ENCODE data around the gene ZNF580. TPM values are rescaled to one million over a fixed set of nuclear protein-coding genes. Genes with fewer than 3 reads are reported as not detected.

Gene ZNF580
- total and polyA plus RNA-seq, 8 donors = 12.7 to 40.5 (median 18.7) TPM

- no peak for FAIRE-seq
Measured at GRCh38 chr19:55624109-55625003, 16.4 kb upstream of the ZNF580 start, which contains the start of gene ZNF784. Gene ZNF784 (minus strand): TSS chr19:55624566. CDS start chr19:55624561, 5 bp downstream.

GRCh38 chr19:55625004-55625326, 15.8 kb upstream of the ZNF580 start:
- WGBS, 2 donors = 34 to 40% methylated on average over 11 of the region's 11 CpGs
- Histone ChIP-seq H3K4me3 (peak overlapping the region in 2 of 4 donors; percentile 40 to 43), H3K9me3 (no peaks in the 10 kb centered on the region), H3K27me3 (no peaks in the 10 kb centered on the region), H3K27ac (peak overlapping the region in 1 of 4 donors; percentile 94), H3K4me1 (peaks cover 0 to 6% (median 0%) of the 10 kb centered on the region in 3 donors), H3K36me3 (peaks cover 0 to 6% (median 0%) of the 10 kb centered on the region in 3 donors)
- no peak for TF ChIP-seq CTCF (IDR thresholded peaks at IDR 0.05)
- DNase-seq (no peak), FAIRE-seq (no peak), ATAC-seq (no peak)
- intact Hi-C loops (cut with DNase I) = no loop called here

More at GRCh38 chr19:55624109-55625003, 16.4 kb upstream of the ZNF580 start, which contains the start of gene ZNF784:
- Histone ChIP-seq H3K36me3 (peaks cover 0 to 6% (median 0%) of the 10 kb centered on the region in 3 donors), H3K4me1 (peaks cover 0 to 6% (median 0%) of the 10 kb centered on the region in 3 donors), H3K27me3 (no peaks in the 10 kb centered on the region), H3K27ac (peak within 1 kb of the TSS; percentile 79 to 94 (median 88)), H3K9me3 (no peaks in the 10 kb centered on the region), H3K4me3 (peak within 1 kb of the TSS in 3 of 4 donors; percentile 33 to 43 (median 40))
- DNase-seq (peak; percentile 86 to 100 (median 96)), ATAC-seq (peak; percentile 93 to 98 (median 95))
- 0 to 1% methylated on average over 55 to 56 of the region's 56 CpGs for WGBS, 2 donors
- intact Hi-C loops (cut with DNase I) = no loop called here
- no peak for TF ChIP-seq CTCF (IDR thresholded peaks at IDR 0.05)

- intact Hi-C loops (cut with DNase I) = no loop called here
Measured at GRCh38 chr19:55626350-55626749, 14.5 kb upstream of the ZNF580 start.

GRCh38 chr19:55632463-55632834, 8.4 kb upstream of the ZNF580 start:
- 28 to 35% methylated on average over 3 of the region's 3 CpGs for WGBS, 2 donors
- no peak overlapping the region for H3K27ac ChIP-seq
- peak; percentile 70 to 85 (median 78) for ATAC-seq
- intact Hi-C loops (cut with DNase I) = loop anchor here in 2 of 3 donors (5.0 kb wide), 1 partner anchor 115 kb away; no protein-coding TSS in a partner anchor
- peak in 4 of 6 donors; percentile 79 to 90 (median 86) for DNase-seq
- H3K4me1 ChIP-seq = peaks cover 0 to 15% (median 8%) of the 10 kb centered on the region in 3 donors
- H3K36me3 ChIP-seq = no peaks in the 10 kb centered on the region
- no peaks in the 10 kb centered on the region for H3K27me3 ChIP-seq
- H3K4me3 ChIP-seq = no peak overlapping the region
- TF ChIP-seq CTCF (IDR thresholded peaks at IDR 0.05) = peak; percentile 80 to 95 (median 85)
- no peaks in the 10 kb centered on the region for H3K9me3 ChIP-seq
- no peak for FAIRE-seq

More at GRCh38 chr19:55626350-55626749, 14.5 kb upstream of the ZNF580 start:
- Histone ChIP-seq H3K27ac (no peak overlapping the region), H3K4me1 (peaks cover 0 to 6% (median 0%) of the 10 kb centered on the region in 3 donors), H3K36me3 (peaks cover 0 to 6% (median 0%) of the 10 kb centered on the region in 3 donors), H3K27me3 (no peaks in the 10 kb centered on the region), H3K9me3 (no peaks in the 10 kb centered on the region), H3K4me3 (no peak overlapping the region)
- no peak for TF ChIP-seq CTCF (IDR thresholded peaks at IDR 0.05)
- FAIRE-seq (no peak), ATAC-seq (no peak), DNase-seq (no peak)
- 84 to 90% methylated on average over 11 of the region's 11 CpGs for WGBS, 2 donors
